Measurements from ENCODE around the gene RPL10A.
"Not testable (repeated sequence)": the region's sequence is repeated elsewhere in the genome, so short reads cannot be mapped to it uniquely, and the experiment has no call there.

Gene RPL10A

DNA sequence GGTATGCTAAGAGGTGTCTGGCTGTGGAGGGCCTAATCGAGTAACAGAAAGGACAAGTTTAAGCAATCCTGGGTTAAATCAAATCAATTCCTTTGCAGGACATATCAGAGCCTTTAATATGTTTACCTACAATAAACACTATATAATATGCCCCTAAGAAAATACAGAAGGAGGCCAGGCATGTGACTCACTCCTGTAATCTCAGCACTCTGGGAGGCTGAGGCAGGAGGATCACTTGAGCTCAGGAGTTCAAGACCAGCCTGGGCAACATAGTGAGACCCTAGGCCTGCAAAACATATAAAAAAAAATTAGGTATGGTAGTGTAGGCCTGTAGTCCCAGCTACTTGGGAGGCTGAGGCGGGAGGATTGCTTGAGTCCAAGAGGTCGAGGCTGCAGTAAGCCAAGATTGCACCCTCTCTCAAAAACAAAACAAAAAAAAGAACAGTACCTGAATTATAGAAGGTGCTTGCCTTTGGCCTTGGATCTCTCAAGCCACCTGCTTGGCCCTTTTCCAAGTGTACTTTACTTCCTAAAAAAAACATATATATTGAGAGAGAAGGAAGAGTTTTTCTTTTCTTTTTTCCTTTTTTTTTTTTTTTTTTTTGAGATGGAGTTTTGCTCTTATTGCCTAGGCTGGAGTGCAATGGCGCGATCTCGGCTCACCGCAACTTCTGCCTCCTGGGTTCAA is 29.7 kb upstream of the RPL10A start:
- DNase-seq (ENCODE audit: low spot score in 2 of 2); in situ Hi-C loops (cut with MboI; ENCODE audit: low sequenced_read_pairs); H3K4me1 ChIP-seq; H3K27me3 ChIP-seq (ENCODE audit: low read depth); H3K9me3 ChIP-seq; H3K4me3 ChIP-seq; H3K36me3 ChIP-seq (replicated peaks): not testable (repeated sequence)

DNA sequence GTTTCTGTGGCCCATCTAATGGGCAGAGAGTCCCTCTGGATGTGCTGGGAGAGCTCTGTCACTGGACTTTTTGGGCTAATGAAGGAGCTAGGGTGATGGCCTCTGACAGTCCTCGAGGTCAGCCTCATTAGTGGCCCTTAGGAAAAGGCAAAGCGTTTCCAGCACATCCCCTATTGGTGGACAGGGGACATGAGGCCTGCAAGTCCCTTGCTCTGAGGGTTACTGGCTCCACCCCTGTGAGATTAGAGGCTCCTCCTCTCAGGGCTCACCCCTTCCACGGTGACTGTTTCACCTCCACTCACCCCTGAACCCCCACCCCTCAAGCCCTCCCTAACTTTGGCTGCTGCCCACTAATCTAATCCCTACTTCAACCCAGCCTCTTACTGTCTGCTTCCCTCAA is 28.9 kb upstream of the RPL10A start:
- Histone ChIP-seq H3K27me3 (ENCODE audit: low read depth) (no peaks in the 10 kb centered on the region), H3K36me3 (replicated peaks) (no peaks in the 10 kb centered on the region), H3K4me1 (no peaks in the 10 kb centered on the region), H3K4me3 (no peak overlapping the region), H3K9me3 (no peaks in the 10 kb centered on the region)
- in situ Hi-C loops (cut with MboI; ENCODE audit: low sequenced_read_pairs), result no loop called here
- DNase-seq (ENCODE audit: low spot score in 2 of 2), result no peak

DNA sequence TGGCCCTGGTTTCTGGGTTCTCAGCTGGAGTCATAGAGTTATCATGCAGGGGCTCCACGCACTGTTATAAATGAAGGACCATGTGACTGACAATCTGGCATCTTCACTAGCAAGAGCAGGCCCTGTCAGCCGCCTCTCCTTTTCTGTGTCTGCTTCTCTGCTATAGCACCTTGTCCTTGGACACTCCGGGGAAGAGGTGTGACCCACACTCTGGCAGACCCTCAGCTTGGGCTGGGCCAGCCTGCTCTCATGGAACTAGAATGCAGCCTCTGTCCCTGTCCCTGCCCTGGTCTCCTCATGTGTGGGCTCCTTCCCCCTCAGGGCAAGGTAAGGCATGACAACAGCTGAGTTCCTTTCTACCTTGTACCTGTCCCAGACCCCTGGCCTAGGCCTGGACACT is 27.0 kb upstream of the RPL10A start:
- no peaks in the 10 kb centered on the region for H3K4me1 ChIP-seq
- no peaks in the 10 kb centered on the region for H3K27me3 ChIP-seq (ENCODE audit: low read depth)
- in situ Hi-C loops (cut with MboI; ENCODE audit: low sequenced_read_pairs), result no loop called here
- H3K9me3 ChIP-seq, result no peaks in the 10 kb centered on the region
- no peaks in the 10 kb centered on the region for H3K36me3 ChIP-seq (replicated peaks)
- no peak overlapping the region for H3K4me3 ChIP-seq
- DNase-seq (ENCODE audit: low spot score in 2 of 2), result no peak

DNA sequence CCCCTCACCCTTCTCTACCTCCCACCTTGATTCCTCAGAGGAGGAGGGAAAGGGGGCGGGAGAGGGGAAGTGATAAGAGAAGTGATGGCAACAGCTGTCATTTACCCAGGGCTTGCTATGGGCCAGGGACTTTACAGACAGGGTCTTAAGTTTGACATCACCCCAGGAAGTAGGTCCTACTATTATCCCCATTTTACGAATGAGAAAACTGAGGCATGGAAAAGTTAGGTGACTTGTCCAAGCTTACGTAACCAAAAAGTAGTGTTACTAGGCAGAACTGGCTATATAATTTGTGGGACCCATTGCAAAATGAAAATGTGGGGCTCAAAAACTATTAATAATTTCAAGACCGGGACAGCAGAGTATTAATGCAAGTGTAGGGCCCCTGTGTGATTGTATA is 26.6 kb upstream of the RPL10A start:
- Histone ChIP-seq H3K36me3 (replicated peaks) (no peaks in the 10 kb centered on the region), H3K27me3 (ENCODE audit: low read depth) (no peaks in the 10 kb centered on the region), H3K4me1 (no peaks in the 10 kb centered on the region), H3K4me3 (no peak overlapping the region), H3K9me3 (no peaks in the 10 kb centered on the region)
- DNase-seq (ENCODE audit: low spot score in 2 of 2), result no peak
- in situ Hi-C loops (cut with MboI; ENCODE audit: low sequenced_read_pairs), result no loop called here

DNA sequence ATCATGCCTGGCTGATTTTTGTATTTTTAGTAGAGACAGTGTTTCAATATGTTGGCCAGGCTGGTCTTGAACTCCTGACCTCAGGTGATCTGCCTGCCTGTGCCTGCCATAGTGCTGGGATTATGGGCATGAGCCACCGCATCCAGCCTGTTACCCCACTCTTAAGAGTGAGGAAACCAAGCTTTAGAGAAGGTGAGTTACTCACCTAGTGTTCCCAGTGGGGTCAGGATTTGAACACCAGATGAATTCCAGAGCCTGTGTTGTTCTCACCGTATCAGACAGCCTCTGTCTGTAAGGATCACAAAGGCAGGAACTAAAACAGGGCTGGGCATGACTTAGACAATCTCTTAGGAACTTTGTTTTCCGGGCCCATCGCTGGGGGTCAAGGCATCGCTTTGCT is 25.5 kb upstream of the RPL10A start:
- in situ Hi-C loops (cut with MboI; ENCODE audit: low sequenced_read_pairs), result no loop called here
- Histone ChIP-seq H3K9me3 (no peaks in the 10 kb centered on the region), H3K4me1 (no peaks in the 10 kb centered on the region), H3K27me3 (ENCODE audit: low read depth) (no peaks in the 10 kb centered on the region), H3K4me3 (no peak overlapping the region), H3K36me3 (replicated peaks) (no peaks in the 10 kb centered on the region)
- no peak for DNase-seq (ENCODE audit: low spot score in 2 of 2)

DNA sequence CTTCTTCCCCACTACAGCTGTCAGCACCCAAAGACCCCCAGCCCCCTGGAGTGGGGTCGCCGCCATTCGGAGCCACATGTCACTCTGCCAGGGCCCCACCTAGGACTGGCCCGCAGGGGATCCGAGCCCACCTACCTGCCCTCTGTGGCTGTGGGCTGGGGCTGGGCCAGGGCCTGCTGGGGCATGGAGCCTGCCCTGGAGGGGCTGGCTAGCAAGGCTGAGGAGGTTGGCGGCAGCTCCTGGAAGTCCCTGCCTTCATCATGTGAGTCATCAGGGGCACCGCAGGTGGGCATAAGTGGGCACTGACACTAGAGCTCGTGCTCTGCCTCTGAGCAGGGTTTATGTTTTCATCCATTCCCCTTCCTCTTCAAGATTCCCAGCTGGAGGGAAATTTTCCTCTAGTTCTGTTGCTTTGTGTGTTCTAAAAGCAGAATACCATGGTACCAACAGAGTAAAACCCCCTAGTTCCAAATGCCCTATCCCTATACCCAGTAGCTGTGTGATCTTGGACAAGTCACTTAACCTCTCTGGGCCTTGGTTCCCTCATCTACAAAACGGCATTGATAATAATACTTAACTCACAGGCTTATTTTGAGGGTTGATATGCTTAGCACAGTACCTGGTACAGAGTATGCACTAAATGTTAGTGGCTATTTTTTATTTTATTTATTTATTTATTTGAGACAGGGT is 24.7 kb upstream of the RPL10A start:
- Histone ChIP-seq H3K27me3 (ENCODE audit: low read depth) (no peaks in the 10 kb centered on the region), H3K4me3 (no peak overlapping the region), H3K9me3 (no peaks in the 10 kb centered on the region), H3K4me1 (peaks cover 6% of the 10 kb centered on the region), H3K36me3 (replicated peaks) (no peaks in the 10 kb centered on the region)
- no peak for DNase-seq (ENCODE audit: low spot score in 2 of 2)
- in situ Hi-C loops (cut with MboI; ENCODE audit: low sequenced_read_pairs), result no loop called here

DNA sequence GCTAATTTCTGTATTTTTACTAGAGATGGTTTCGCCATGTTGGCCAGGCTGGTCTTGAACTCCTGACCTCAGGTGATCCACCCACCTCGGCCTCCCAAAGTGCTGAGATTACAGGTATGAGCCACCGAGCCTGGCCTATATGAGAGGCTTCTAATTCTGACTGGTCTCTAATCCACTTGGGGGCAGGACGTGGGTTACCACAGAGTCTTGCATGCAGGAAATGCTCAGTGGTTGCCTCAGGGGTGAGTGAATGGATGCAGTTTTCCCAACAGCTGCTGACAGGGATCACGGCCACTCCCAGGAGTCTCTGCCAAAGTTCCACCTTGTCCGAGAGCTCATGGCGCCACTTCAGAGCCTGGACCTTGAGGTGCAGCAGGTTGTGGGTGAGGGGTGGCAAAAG is 22.5 kb upstream of the RPL10A start:
- Histone ChIP-seq H3K9me3 (no peaks in the 10 kb centered on the region), H3K4me3 (no peak overlapping the region), H3K36me3 (replicated peaks) (no peaks in the 10 kb centered on the region), H3K4me1 (peaks cover 6% of the 10 kb centered on the region), H3K27me3 (ENCODE audit: low read depth) (no peaks in the 10 kb centered on the region)
- in situ Hi-C loops (cut with MboI; ENCODE audit: low sequenced_read_pairs), result no loop called here
- DNase-seq (ENCODE audit: low spot score in 2 of 2), result no peak

DNA sequence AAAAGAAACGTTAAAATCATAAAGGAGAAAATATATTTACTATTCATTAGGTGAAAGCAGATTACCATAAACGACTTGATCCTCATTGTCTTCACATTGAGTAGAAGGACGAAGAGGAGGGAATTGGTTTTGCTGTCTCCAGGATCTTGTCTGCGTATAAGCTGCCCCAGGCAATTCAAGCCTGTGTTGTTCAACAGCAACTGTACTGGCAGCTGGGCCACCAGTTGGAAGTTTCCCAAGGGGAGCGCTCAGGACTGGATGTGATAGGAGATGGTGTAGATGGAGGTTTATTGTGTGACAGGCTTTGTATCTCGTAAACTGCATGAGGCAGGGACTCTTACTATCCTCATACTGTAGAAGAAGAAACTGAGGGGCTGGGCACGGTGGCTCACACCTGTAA is 20.0 kb upstream of the RPL10A start:
- H3K4me1 ChIP-seq, result peaks cover 6% of the 10 kb centered on the region
- no peaks in the 10 kb centered on the region for H3K9me3 ChIP-seq
- H3K36me3 ChIP-seq (replicated peaks), result no peaks in the 10 kb centered on the region
- H3K4me3 ChIP-seq, result no peak overlapping the region
- H3K27me3 ChIP-seq (ENCODE audit: low read depth), result no peaks in the 10 kb centered on the region
- in situ Hi-C loops (cut with MboI; ENCODE audit: low sequenced_read_pairs), result no loop called here
- DNase-seq (ENCODE audit: low spot score in 2 of 2), result peak; percentile 48 to 75

DNA sequence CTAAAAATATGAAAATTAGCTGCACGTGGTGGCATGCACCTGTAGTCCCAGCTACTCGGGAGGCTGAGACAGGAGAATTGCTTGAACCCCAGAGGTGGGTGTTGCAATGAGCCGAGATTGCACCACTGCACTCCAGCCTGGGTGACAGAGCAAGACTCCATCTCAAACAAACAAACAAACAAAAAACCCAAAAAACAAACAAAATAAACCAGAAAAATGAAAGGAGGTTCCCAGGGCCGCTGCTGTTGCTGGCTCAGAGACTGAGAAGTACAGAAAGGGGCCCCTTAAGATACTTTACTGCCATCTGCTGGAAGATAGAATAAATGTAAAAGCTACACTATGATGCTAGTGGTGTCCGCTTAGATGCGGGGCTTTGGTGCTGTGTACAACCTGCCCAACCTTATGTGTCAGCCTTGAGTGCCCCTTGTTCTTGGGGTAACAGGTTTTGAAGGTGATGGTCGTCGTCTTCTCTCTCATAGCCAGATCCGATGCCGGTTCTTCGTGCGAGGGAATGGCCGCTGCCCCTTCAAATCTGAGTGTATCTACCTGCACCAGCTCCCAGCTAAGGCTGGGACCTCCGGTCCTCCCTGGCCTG is 18.8 kb upstream of the RPL10A start:
- peaks cover 14% of the 10 kb centered on the region for H3K4me1 ChIP-seq
- H3K36me3 ChIP-seq (replicated peaks), result no peaks in the 10 kb centered on the region
- no peaks in the 10 kb centered on the region for H3K27me3 ChIP-seq (ENCODE audit: low read depth)
- peak; percentile 48 to 76 for DNase-seq (ENCODE audit: low spot score in 2 of 2)
- in situ Hi-C loops (cut with MboI; ENCODE audit: low sequenced_read_pairs), result no loop called here
- no peaks in the 10 kb centered on the region for H3K9me3 ChIP-seq
- H3K4me3 ChIP-seq, result no peak overlapping the region

DNA sequence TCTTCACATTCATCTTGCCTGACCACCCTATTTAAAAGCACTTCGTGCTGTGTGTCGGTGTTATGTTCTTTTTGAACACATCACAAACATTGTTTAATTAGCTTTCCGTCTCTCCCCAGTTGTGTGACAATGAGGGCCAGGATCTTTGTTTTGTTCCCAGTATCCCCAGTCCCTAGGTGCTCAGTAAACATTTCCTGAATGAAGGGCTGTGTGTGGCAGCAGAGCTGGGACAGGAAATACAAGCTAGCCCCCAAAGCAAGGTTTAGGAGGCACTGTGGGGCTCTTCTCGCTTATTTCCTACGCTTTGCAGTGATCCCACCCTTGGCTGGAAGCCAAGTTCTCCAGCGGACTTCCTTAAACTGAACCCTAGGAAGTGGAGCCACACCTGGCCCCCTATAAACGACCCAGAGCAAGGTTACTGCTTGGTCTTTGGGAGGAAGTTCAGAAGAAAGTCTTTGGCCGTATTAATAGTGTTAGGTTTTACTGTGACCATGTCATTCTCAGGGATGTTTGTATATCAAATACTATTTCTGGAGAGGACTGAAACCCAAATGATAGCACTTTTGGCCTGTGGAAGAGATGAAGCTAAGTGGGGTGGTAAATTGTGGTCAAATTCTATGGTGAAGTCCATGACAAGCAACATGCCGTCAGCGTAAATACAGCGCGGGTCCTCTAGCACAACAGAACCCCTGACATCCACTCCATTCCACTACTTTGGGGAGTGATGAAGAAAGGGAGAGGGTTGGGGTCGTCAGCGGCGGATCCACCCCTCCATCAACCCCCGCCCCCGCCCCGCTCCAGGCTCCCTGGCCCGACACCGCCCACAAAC is 16.6 kb upstream of the RPL10A start:
- in situ Hi-C loops (cut with MboI; ENCODE audit: low sequenced_read_pairs), result loop anchor here (5.0 kb wide), 1 partner anchor 109 kb away; the partner anchor contains the start of gene PPARD

DNA sequence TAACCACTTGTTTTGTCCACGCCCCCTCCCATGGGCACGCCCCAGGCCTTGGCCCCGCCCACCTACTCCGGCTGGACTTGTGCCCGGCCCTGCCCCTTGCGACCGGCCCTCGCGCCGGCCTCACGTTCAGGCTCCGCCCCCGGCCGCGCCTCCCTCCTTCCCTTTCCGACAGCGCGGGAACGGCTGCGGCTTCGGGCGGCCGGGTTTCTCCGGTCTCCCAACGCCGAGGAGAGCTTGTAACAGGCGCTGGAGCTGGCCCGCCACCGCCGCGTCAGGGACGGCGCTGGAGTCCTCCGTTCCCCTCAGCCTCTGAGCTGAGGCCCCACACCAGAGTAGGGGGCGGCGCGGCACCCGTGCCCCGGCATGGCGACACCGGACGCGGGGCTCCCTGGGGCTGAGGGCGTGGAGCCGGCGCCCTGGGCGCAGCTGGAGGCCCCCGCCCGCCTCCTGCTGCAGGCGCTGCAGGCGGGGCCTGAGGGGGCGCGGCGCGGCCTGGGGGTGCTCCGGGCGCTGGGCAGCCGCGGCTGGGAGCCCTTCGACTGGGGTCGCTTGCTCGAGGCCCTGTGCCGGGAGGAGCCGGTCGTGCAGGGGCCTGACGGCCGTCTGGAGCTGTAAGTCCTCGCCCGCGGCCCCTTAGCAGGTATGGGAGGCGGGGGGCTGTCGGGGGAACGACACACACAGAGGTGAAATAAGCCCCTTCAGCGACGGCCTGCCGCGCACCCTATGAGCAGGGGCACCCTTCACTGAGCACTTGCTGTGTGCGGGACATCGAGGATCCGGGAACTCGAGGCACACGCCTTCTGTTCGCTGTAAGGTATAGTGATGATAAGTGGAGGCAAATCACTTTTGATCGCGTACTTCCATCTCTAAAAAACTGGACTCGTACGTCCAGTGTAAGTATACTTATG is 15.8 kb upstream of the RPL10A start, which contains the start of gene FANCE:
FANCE (plus strand) TSS at position 156 of the 908 bp plus-strand sequence; CDS start at position 364, 208 bp downstream.
- H3K4me1 ChIP-seq, result peaks cover 14% of the 10 kb centered on the region
- DNase-seq (ENCODE audit: low spot score in 2 of 2), result peak; percentile 80 to 97
- no peaks in the 10 kb centered on the region for H3K9me3 ChIP-seq
- in situ Hi-C loops (cut with MboI; ENCODE audit: low sequenced_read_pairs), result loop anchor here (5.0 kb wide), 1 partner anchor 110 kb away; the partner anchor contains the start of gene PPARD
- H3K4me3 ChIP-seq, result peak within 1 kb of the TSS; percentile 64
- peaks cover 6% of the 10 kb centered on the region for H3K36me3 ChIP-seq (replicated peaks)
- no peaks in the 10 kb centered on the region for H3K27me3 ChIP-seq (ENCODE audit: low read depth)

More for the DNA sequence above, 16.6 kb upstream of the RPL10A start:
- Histone ChIP-seq H3K27me3 (ENCODE audit: low read depth) (no peaks in the 10 kb centered on the region), H3K9me3 (no peaks in the 10 kb centered on the region), H3K4me3 (peak overlapping the region; percentile 64), H3K36me3 (replicated peaks) (peaks cover 2% of the 10 kb centered on the region), H3K4me1 (peaks cover 14% of the 10 kb centered on the region)
- no peak for DNase-seq (ENCODE audit: low spot score in 2 of 2)

DNA sequence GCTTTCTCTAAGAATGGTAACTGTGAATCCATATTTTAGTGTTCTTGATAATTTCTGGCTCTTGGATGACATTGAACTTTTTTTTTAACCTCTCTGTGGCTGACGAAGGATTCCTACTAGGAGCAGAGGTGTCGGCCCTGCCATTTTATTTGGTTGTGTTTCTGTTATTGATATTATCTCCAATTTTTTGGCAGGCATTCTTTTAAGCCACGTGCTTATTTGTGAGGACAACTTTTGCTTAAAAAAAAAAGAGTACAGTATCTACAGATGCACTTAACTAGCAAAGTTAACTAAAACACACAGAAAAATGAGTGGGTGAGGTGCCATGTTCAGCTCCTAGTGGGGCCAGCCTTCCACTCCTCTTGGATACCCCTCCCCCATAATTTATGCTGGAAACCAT is 15.0 kb upstream of the RPL10A start:
- H3K27me3 ChIP-seq (ENCODE audit: low read depth), result no peaks in the 10 kb centered on the region
- peaks cover 12% of the 10 kb centered on the region for H3K36me3 ChIP-seq (replicated peaks)
- peak overlapping the region; percentile 64 for H3K4me3 ChIP-seq
- in situ Hi-C loops (cut with MboI; ENCODE audit: low sequenced_read_pairs), result loop anchor here (5.0 kb wide), 1 partner anchor 111 kb away; the partner anchor contains the start of gene PPARD
- no peak for DNase-seq (ENCODE audit: low spot score in 2 of 2)
- H3K9me3 ChIP-seq, result no peaks in the 10 kb centered on the region
- peaks cover 10% of the 10 kb centered on the region for H3K4me1 ChIP-seq

All from HAP-1 (cell line).